HG03045 (cell line): ENCODE results near the gene SDK1.

Experiments
- ATAC-seq: cut with Tn5 transposase; IDR thresholded peaks from one replicate; pipeline ENCODE4 v1.9.1; 2021; ENCODE audit warnings: mild to moderate bottlenecking, moderate library complexity; ENCODE audit not compliant: unreplicated experiment

SDK1 gene

GRCh38 chr7:3517344-3517743 is 216.3 kb downstream of the SDK1 start:
- ATAC-seq, result no peak

GRCh38 chr7:3518546-3518945 is 217.5 kb downstream of the SDK1 start:
- ATAC-seq, result no peak

- ATAC-seq, result no peak
These were observed 219.2 kb downstream of the SDK1 start for GRCh38 chr7:3520206-3520605.

GRCh38 chr7:3527496-3528124 is 226.6 kb downstream of the SDK1 start:
- ATAC-seq, result no peak

GRCh38 chr7:3533040-3533439 is 232.0 kb downstream of the SDK1 start:
- no peak for ATAC-seq

- no peak for ATAC-seq
These were observed 236.3 kb downstream of the SDK1 start for GRCh38 chr7:3537210-3537875.

GRCh38 chr7:3538041-3538440 is 237.0 kb downstream of the SDK1 start:
- ATAC-seq, result no peak

- no peak for ATAC-seq
These were observed 239.6 kb downstream of the SDK1 start for GRCh38 chr7:3540456-3541220.

GRCh38 chr7:3544202-3544601 is 243.2 kb downstream of the SDK1 start:
- ATAC-seq, result no peak

- no peak for ATAC-seq
These were observed 247.8 kb downstream of the SDK1 start for GRCh38 chr7:3548815-3549214.

- ATAC-seq, result no peak
These were observed 248.5 kb downstream of the SDK1 start for GRCh38 chr7:3549601-3550000.

- no peak for ATAC-seq
These were observed 250.5 kb downstream of the SDK1 start for GRCh38 chr7:3551536-3551935.

GRCh38 chr7:3552499-3552898 is 251.4 kb downstream of the SDK1 start:
- ATAC-seq, result no peak

- no peak for ATAC-seq
These were observed 257.3 kb downstream of the SDK1 start for GRCh38 chr7:3558400-3558799.

- no peak for ATAC-seq
These were observed 258.2 kb downstream of the SDK1 start for GRCh38 chr7:3559278-3559677.

GRCh38 chr7:3560495-3560894 is 259.4 kb downstream of the SDK1 start:
- no peak for ATAC-seq

- no peak for ATAC-seq
These were observed 260.9 kb downstream of the SDK1 start for GRCh38 chr7:3561932-3562331.

GRCh38 chr7:3564231-3564630 is 263.2 kb downstream of the SDK1 start:
- no peak for ATAC-seq

GRCh38 chr7:3568516-3568915 is 267.5 kb downstream of the SDK1 start:
- ATAC-seq, result no peak

- ATAC-seq, result no peak
These were observed 268.6 kb downstream of the SDK1 start for GRCh38 chr7:3569643-3570042.

- ATAC-seq, result no peak
These were observed 272.1 kb downstream of the SDK1 start for GRCh38 chr7:3573151-3573550.

GRCh38 chr7:3574386-3574785 is 273.3 kb downstream of the SDK1 start:
- no peak for ATAC-seq
